Osteoblast (primary cell): ENCODE results near the gene RADIL. TPM values are rescaled to one million over a fixed set of nuclear protein-coding genes. Genes with fewer than 3 reads are reported as not detected.
"Not testable (repeated sequence)": the region's sequence is repeated elsewhere in the genome, so short reads cannot be mapped to it uniquely, and the experiment has no call there.

Experiments used
- DNase-seq: peaks from one replicate; pipeline ENCODE4 v3.0.0; 2011; ENCODE audit warnings: low spot score, mixed read lengths; ENCODE audit not compliant: insufficient read length; ENCODE audit errors: missing footprints
- H2AFZ ChIP-seq: 2 replicates; pipeline ENCODE4 v1.6.0; 2011; ENCODE audit warnings: mild to moderate bottlenecking, low read length
- H3K27ac ChIP-seq: 2 replicates; pipeline ENCODE4 v1.5.1; 2011; ENCODE audit warnings: mild to moderate bottlenecking, low read depth, low read length, moderate library complexity
- H3K27me3 ChIP-seq: 2 replicates; pipeline ENCODE4 v1.6.0; 2012; ENCODE audit warnings: mild to moderate bottlenecking, control low read depth, inconsistent platforms, low read length, moderate library complexity; ENCODE audit not compliant: insufficient read depth
- H3K36me3 ChIP-seq: 2 replicates; pipeline ENCODE4 v1.5.1; 2011; ENCODE audit warnings: mild to moderate bottlenecking, low read length, control low read depth, moderate library complexity; ENCODE audit not compliant: insufficient read depth
- H3K4me1 ChIP-seq: 2 replicates; pipeline ENCODE4 v1.5.1; 2011; ENCODE audit warnings: mild to moderate bottlenecking, low read length, control low read depth, moderate library complexity; ENCODE audit not compliant: insufficient read depth
- H3K4me2 ChIP-seq: 2 replicates; pipeline ENCODE4 v1.6.0; 2011; ENCODE audit warnings: mild to moderate bottlenecking, low read length; ENCODE audit not compliant: insufficient read depth
- H3K4me3 ChIP-seq: fragments of 200-600 bp; sonication (generic); 3 replicates; pipeline ENCODE4 v1.5.1; 2012; ENCODE audit warnings: mild to moderate bottlenecking, low read length, inconsistent platforms; ENCODE audit not compliant: insufficient read depth
- H3K79me2 ChIP-seq: 2 replicates; pipeline ENCODE4 v1.6.0; 2012; ENCODE audit warnings: mild to moderate bottlenecking, low read length, control low read depth, inconsistent platforms; ENCODE audit not compliant: insufficient read depth
- H3K9me3 ChIP-seq: 2 replicates; pipeline ENCODE4 v1.5.1; 2011; ENCODE audit warnings: low read depth, low read length, control low read depth
- H4K20me1 ChIP-seq: 2 replicates; pipeline ENCODE4 v1.6.0; 2012; ENCODE audit warnings: mild to moderate bottlenecking, low read length, control low read depth; ENCODE audit not compliant: insufficient read depth
- total RNA-seq: library from RNA; depleted of rRNA; stranded (reverse); fragments of >200 nt; gene quantifications from 2 replicates; pipeline ENCODE4 v1.2.3, GENCODE V29; 2012
- TF ChIP-seq, protein P1 (sequence below): IDR thresholded peaks from 2 replicates; pipeline ENCODE4 v1.5.1; 2011; ENCODE audit warnings: mild to moderate bottlenecking, low read depth, low read length, moderate library complexity; ENCODE audit errors: extremely low read depth

RADIL gene
- total RNA-seq, 1 donor, result 1.1 TPM

DNA sequence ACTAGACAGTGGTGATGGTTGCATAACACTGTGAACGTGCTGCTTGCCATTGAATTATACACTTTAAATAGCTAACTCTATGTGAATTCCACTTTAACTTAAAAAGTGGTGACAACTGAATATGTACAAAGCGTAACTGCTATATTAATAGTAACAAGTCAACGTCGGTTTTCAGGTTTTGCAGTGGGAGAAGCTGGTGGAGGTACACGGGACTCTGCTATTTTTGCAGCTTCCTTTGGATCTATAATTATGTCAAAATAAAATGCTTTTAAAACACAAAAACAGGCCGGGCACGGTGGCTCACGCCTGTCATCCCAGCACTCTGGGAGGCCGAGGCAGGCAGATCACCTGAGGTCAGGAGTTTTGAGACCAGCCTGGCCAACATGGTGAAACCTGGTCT, 87.1 kb downstream of the RADIL start:
- Histone ChIP-seq H3K9me3 (no peaks in the 10 kb centered on the region), H3K4me1 (peaks cover 5% of the 10 kb centered on the region), H4K20me1 (no peaks in the 10 kb centered on the region), H2AFZ (no peak overlapping the region), H3K36me3 (peaks cover 2% of the 10 kb centered on the region), H3K27ac (no peak overlapping the region), H3K79me2 (no peaks in the 10 kb centered on the region), H3K4me2 (no peak overlapping the region), H3K4me3 (no peak overlapping the region), H3K27me3 (no peaks in the 10 kb centered on the region)
- TF ChIP-seq, protein P1, sequence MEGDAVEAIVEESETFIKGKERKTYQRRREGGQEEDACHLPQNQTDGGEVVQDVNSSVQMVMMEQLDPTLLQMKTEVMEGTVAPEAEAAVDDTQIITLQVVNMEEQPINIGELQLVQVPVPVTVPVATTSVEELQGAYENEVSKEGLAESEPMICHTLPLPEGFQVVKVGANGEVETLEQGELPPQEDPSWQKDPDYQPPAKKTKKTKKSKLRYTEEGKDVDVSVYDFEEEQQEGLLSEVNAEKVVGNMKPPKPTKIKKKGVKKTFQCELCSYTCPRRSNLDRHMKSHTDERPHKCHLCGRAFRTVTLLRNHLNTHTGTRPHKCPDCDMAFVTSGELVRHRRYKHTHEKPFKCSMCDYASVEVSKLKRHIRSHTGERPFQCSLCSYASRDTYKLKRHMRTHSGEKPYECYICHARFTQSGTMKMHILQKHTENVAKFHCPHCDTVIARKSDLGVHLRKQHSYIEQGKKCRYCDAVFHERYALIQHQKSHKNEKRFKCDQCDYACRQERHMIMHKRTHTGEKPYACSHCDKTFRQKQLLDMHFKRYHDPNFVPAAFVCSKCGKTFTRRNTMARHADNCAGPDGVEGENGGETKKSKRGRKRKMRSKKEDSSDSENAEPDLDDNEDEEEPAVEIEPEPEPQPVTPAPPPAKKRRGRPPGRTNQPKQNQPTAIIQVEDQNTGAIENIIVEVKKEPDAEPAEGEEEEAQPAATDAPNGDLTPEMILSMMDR, result no peak
- DNase-seq, result no peak

DNA sequence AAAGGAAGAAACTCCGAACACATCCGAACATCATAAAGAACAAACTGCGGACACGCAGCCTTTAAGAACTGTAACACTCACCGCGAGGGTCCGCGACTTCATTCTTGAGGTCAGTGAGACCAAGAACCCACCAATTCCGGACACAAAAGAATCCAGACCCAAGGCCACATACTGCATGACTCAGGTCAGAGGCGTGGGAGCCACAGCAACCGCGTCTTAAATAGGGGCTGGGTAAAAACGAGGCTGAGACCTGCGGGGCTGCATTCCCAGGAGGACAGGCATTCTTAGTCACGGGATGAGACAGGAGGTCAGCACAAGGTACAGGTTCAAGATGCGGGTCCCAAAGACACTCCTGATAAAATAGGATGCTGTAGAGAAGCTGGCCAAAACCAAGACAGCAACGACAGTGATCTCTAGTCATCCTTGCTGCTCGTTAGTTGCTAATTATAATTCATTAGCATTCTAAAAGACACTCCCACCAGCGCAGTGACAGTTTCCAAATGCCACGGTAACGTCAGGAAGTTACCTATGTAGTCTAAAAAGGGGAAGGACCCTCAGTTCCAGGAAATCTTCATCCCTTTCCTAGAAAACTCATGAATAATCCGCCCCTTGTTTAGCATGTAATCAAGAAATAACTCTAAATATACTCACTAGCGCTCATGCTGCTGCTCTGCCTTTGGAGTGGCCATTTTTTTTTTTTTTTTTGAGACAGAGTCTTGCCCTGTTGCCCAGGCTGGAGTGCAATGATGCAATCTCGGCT, 88.7 kb downstream of the RADIL start:
- Histone ChIP-seq H3K27ac (no peak overlapping the region), H3K36me3 (peaks cover 8% of the 10 kb centered on the region), H3K79me2 (no peaks in the 10 kb centered on the region), H4K20me1 (no peaks in the 10 kb centered on the region), H3K9me3 (no peaks in the 10 kb centered on the region), H3K4me2 (peak overlapping the region; percentile 54), H3K4me3 (peak overlapping the region; percentile 28), H2AFZ (no peak overlapping the region), H3K4me1 (peaks cover 5% of the 10 kb centered on the region), H3K27me3 (no peaks in the 10 kb centered on the region)
- no peak for DNase-seq
- TF ChIP-seq, protein P1, result no peak

DNA sequence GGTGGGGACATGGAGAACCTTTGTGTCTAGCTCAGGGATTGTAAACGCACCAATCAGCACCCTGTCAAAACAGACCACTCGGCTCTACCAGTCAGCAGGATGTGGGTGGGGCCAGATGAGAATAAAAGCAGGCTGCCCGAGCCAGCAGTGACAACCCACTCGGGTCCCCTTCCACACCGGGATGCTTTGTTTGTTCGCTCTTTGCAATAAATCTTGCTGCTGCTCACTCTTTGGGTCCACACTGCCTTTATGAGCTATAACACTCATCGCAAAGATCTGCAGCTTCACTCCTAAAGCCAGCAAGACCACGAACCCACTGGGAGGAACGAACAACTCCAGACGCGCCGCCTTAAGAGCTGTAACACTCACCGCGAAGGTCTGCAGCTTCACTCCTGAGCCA, 89.3 kb downstream of the RADIL start:
- H3K4me3 ChIP-seq, result peak overlapping the region; percentile 28
- peak overlapping the region; percentile 54 for H3K4me2 ChIP-seq
- DNase-seq, H2AFZ ChIP-seq, H3K27me3 ChIP-seq, H3K79me2 ChIP-seq, H3K4me1 ChIP-seq, H4K20me1 ChIP-seq, H3K36me3 ChIP-seq, H3K9me3 ChIP-seq, H3K27ac ChIP-seq: not testable (repeated sequence)

DNA sequence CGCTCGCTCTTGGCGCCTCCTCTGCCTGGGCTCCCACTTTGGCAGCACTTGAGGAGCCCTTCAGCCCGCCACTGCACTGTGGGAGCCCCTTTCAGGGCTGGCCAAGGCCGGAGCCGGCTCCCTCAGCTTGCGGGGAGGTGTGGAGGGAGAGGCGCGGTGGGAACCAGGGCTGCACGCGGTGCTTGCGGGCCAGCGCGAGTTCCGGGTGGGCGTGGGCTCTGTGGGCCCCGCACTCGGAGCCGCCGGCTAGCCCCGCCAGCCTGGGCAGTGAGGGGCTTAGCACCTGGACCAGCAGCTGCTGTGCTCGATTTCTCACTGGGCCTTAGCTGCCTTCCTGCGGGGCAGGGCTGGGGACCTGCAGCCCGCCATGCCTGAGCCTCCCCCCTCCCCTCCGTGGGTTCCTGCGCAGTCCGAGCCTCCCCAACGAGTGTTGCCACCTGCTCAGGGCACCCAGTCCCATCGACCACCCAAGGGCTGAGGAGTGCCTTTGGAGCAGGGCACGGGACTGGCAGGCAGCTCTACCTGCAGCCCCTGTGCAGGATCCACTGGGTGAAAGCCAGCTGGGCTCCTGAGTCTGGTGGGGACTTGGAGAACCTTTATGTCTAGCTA, 90.0 kb downstream of the RADIL start:
- H3K9me3 ChIP-seq, H3K36me3 ChIP-seq, H3K27me3 ChIP-seq, DNase-seq, H3K4me2 ChIP-seq, H3K4me3 ChIP-seq, H2AFZ ChIP-seq, H4K20me1 ChIP-seq, H3K27ac ChIP-seq, H3K79me2 ChIP-seq, H3K4me1 ChIP-seq: not testable (repeated sequence)

DNA sequence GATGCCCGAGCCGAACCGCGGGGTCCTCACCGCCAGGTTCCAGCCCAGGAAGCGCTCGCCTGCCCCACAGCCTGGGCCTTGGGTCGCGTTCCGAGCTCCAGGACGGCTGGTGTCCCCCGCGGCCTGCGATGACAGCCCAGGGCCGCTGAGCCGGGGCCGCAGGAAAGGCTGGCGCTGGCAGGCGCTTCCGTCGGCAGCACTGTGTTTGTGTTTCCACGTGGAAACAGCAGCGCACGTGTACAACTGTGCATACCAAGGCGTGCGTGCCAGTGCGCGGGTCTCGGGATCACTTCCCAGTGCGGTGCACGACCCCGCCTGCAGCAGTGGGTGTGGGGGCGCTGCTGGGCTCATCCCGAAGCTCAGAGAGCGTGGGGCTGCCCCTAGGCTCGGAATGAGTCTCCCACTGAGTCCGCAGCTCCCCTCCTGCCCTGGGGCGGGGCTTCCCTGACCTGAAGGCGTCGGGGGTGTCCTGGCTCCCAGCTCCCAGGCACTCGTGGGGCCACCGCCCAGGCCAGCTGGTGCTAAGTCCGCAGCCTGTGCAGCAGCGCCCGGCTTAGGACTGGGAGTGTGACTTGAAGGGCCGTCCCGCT, 90.9 kb downstream of the RADIL start:
- H3K4me2 ChIP-seq, result peak overlapping the region; percentile 36
- H3K9me3 ChIP-seq, result no peaks in the 10 kb centered on the region
- H3K79me2 ChIP-seq, result no peaks in the 10 kb centered on the region
- H4K20me1 ChIP-seq, result no peaks in the 10 kb centered on the region
- no peaks in the 10 kb centered on the region for H3K27me3 ChIP-seq
- no peak overlapping the region for H3K4me3 ChIP-seq
- H3K27ac ChIP-seq, result no peak overlapping the region
- H3K4me1 ChIP-seq, result peaks cover 5% of the 10 kb centered on the region
- H3K36me3 ChIP-seq, result peaks cover 8% of the 10 kb centered on the region
- H2AFZ ChIP-seq, result no peak overlapping the region
- TF ChIP-seq, protein P1, result no peak
- DNase-seq, result peak; percentile 65
